ENCODE data around the gene SMIM15. TPM values are rescaled to one million over a fixed set of nuclear protein-coding genes. Genes with fewer than 3 reads are reported as not detected.

The SMIM15 gene
- total and polyA plus RNA-seq, 2 of the 13 experiments (the other 11 are each of a cell fraction or from before 2014, with no cell fraction given), result 12.7 to 58.2 TPM

DNA sequence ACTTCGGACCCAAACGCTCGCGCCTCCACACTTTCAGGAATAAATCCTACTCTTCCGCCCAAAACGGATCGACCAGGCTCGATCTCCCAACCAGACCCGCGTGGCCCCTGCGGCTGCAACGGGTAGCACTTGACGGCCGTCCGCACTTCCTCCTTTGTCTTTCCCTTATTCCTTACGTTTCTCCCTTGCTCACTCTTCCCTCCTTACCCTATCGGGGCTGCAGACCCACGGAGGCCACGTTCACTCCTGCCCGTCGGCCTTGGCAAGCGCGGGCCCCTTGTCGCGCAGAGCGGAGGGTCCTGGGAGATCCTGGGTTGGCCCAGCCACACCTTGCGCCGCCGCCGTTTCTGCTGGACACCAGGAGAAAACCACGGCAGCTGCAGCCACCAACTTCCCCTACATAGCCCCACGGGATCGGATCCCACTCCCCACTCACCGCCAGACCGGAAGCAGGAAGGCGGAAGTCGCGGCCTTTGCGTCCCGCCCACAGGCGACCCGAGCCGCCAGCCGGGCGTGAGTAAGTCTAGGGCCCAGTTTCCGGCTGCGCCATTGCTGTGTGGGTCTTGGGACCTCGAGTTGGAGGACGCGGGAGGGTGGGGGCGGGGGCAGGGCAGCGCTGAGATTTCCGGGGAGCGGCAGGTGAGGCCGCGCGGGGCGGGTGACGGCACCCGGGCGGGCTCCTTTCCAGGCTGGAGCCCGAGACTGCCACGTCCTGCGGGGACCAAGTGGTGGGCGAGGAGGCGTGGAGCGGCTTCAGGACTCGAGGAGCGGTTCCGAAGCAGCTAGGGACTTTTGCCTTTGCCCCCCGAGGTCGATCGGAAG lies at the start of gene SMIM15 (continued):
- TF ChIP-seq, protein P1, sequence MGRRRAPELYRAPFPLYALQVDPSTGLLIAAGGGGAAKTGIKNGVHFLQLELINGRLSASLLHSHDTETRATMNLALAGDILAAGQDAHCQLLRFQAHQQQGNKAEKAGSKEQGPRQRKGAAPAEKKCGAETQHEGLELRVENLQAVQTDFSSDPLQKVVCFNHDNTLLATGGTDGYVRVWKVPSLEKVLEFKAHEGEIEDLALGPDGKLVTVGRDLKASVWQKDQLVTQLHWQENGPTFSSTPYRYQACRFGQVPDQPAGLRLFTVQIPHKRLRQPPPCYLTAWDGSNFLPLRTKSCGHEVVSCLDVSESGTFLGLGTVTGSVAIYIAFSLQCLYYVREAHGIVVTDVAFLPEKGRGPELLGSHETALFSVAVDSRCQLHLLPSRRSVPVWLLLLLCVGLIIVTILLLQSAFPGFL (CRISPR knock-in tag; IDR thresholded peaks at IDR 0.05), result no peak
- TF ChIP-seq KLF13 (CRISPR knock-in tag; IDR thresholded peaks at IDR 0.05) (no peak), ZBTB20 (CRISPR knock-in tag; IDR thresholded peaks at IDR 0.05; ENCODE audit: borderline replicate concordance, low read depth) (peak; percentile 81; the same call in 1 of the 2 replicates), ZFY (CRISPR knock-in tag; IDR thresholded peaks at IDR 0.05) (peak; percentile 86), TCF7L2 (IDR thresholded peaks at IDR 0.05; ENCODE audit: low read depth, low read length) (no peak), ZNF816 (CRISPR knock-in tag; IDR thresholded peaks at IDR 0.05; ENCODE audit: borderline replicate concordance) (peak; percentile 90), PAX8 (CRISPR knock-in tag; IDR thresholded peaks at IDR 0.05; ENCODE audit: borderline replicate concordance) (no peak), HNF4A (CRISPR knock-in tag; IDR thresholded peaks at IDR 0.05) (peak; percentile 42; the same call in 1 of the 2 replicates), ERF (CRISPR knock-in tag; IDR thresholded peaks at IDR 0.05) (peak; percentile 74), NKX3-1 (CRISPR knock-in tag; IDR thresholded peaks at IDR 0.05) (peak; percentile 62), PAWR (CRISPR knock-in tag; IDR thresholded peaks at IDR 0.05; ENCODE audit: borderline replicate concordance) (no peak), ZNF33B (CRISPR knock-in tag; IDR thresholded peaks at IDR 0.05) (no peak), PRMT3 (CRISPR knock-in tag; IDR thresholded peaks at IDR 0.05; ENCODE audit: borderline replicate concordance, low read depth) (peak; percentile 72; the same call in 1 of the 2 replicates), ASH2L (IDR thresholded peaks at IDR 0.05; ENCODE audit: insufficient read length, low read depth, low read length) (peak; percentile 96), GATAD1 (CRISPR knock-in tag; IDR thresholded peaks at IDR 0.05) (peak; percentile 82), MTA3 (CRISPR knock-in tag; IDR thresholded peaks at IDR 0.05) (no peak; the same call in 1 of the 2 replicates), RCOR2 (CRISPR knock-in tag; IDR thresholded peaks at IDR 0.05) (0 out of 2 replicates have a peak, but pooled peaks have one; percentile 10)
- TF ChIP-seq, protein P2, sequence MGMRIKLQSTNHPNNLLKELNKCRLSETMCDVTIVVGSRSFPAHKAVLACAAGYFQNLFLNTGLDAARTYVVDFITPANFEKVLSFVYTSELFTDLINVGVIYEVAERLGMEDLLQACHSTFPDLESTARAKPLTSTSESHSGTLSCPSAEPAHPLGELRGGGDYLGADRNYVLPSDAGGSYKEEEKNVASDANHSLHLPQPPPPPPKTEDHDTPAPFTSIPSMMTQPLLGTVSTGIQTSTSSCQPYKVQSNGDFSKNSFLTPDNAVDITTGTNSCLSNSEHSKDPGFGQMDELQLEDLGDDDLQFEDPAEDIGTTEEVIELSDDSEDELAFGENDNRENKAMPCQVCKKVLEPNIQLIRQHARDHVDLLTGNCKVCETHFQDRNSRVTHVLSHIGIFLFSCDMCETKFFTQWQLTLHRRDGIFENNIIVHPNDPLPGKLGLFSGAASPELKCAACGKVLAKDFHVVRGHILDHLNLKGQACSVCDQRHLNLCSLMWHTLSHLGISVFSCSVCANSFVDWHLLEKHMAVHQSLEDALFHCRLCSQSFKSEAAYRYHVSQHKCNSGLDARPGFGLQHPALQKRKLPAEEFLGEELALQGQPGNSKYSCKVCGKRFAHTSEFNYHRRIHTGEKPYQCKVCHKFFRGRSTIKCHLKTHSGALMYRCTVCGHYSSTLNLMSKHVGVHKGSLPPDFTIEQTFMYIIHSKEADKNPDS (CRISPR knock-in tag; IDR thresholded peaks at IDR 0.05), result peak; percentile 65; the same call in 1 of the 2 replicates
- TF ChIP-seq, protein P3, sequence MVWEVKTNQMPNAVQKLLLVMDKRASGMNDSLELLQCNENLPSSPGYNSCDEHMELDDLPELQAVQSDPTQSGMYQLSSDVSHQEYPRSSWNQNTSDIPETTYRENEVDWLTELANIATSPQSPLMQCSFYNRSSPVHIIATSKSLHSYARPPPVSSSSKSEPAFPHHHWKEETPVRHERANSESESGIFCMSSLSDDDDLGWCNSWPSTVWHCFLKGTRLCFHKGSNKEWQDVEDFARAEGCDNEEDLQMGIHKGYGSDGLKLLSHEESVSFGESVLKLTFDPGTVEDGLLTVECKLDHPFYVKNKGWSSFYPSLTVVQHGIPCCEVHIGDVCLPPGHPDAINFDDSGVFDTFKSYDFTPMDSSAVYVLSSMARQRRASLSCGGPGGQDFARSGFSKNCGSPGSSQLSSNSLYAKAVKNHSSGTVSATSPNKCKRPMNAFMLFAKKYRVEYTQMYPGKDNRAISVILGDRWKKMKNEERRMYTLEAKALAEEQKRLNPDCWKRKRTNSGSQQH (CRISPR knock-in tag; IDR thresholded peaks at IDR 0.05; ENCODE audit: low read depth), result peak; percentile 12; the same call in 1 of the 2 replicates
- TF ChIP-seq, protein P4, sequence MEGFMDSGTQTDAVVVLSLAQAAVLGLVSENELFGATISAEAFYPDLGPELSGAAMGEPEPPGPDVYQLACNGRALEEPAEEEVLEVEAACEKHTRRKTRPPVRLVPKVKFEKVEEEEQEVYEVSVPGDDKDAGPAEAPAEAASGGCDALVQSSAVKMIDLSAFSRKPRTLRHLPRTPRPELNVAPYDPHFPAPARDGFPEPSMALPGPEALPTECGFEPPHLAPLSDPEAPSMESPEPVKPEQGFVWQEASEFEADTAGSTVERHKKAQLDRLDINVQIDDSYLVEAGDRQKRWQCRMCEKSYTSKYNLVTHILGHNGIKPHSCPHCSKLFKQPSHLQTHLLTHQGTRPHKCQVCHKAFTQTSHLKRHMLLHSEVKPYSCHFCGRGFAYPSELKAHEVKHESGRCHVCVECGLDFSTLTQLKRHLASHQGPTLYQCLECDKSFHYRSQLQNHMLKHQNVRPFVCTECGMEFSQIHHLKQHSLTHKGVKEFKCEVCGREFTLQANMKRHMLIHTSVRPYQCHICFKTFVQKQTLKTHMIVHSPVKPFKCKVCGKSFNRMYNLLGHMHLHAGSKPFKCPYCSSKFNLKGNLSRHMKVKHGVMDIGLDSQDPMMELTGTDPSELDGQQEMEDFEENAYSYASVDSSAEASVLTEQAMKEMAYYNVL (CRISPR knock-in tag; IDR thresholded peaks at IDR 0.05; ENCODE audit: borderline replicate concordance), result peak; percentile 11; the same call in 1 of the 2 replicates
- TF ChIP-seq, protein P5, sequence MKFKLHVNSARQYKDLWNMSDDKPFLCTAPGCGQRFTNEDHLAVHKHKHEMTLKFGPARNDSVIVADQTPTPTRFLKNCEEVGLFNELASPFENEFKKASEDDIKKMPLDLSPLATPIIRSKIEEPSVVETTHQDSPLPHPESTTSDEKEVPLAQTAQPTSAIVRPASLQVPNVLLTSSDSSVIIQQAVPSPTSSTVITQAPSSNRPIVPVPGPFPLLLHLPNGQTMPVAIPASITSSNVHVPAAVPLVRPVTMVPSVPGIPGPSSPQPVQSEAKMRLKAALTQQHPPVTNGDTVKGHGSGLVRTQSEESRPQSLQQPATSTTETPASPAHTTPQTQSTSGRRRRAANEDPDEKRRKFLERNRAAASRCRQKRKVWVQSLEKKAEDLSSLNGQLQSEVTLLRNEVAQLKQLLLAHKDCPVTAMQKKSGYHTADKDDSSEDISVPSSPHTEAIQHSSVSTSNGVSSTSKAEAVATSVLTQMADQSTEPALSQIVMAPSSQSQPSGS (CRISPR knock-in tag; IDR thresholded peaks at IDR 0.05), result peak; percentile 40
